GM19438 (cell line): ENCODE measurements around the gene LMO7.
"Not testable (repeated sequence)": the region's sequence is repeated elsewhere in the genome, so short reads cannot be mapped to it uniquely, and the experiment has no call there.

ENCODE experiments used
- ATAC-seq: cut with Tn5 transposase; IDR thresholded peaks from one replicate; pipeline ENCODE4 v1.9.1; 2021; ENCODE audit warnings: low read depth; ENCODE audit not compliant: unreplicated experiment

Gene LMO7

GRCh38 chr13:75694722-75695121, 58.6 kb downstream of the LMO7 start:
- ATAC-seq, result no peak

- not testable (repeated sequence) for ATAC-seq
Observed at GRCh38 chr13:75695908-75696307, 59.8 kb downstream of the LMO7 start.

- ATAC-seq, result no peak
Observed at GRCh38 chr13:75699062-75699461, 62.9 kb downstream of the LMO7 start.

GRCh38 chr13:75699717-75700116, 63.6 kb downstream of the LMO7 start:
- ATAC-seq, result not testable (repeated sequence)

- no peak for ATAC-seq
Observed at GRCh38 chr13:75700552-75700951, 64.4 kb downstream of the LMO7 start.

- ATAC-seq, result no peak
Observed at GRCh38 chr13:75702476-75702875, 66.3 kb downstream of the LMO7 start.

- no peak for ATAC-seq
Observed at GRCh38 chr13:75703769-75704168, 67.6 kb downstream of the LMO7 start.

GRCh38 chr13:75704194-75704926, 68.2 kb downstream of the LMO7 start:
- ATAC-seq, result no peak

- ATAC-seq, result no peak
Observed at GRCh38 chr13:75704927-75705288, 68.8 kb downstream of the LMO7 start.

- no peak for ATAC-seq
Observed at GRCh38 chr13:75705395-75705794, 69.3 kb downstream of the LMO7 start.

GRCh38 chr13:75705908-75706307, 69.8 kb downstream of the LMO7 start:
- no peak for ATAC-seq

- ATAC-seq, result no peak
Observed at GRCh38 chr13:75713852-75714251, 77.7 kb downstream of the LMO7 start.

GRCh38 chr13:75715601-75716523, 79.7 kb downstream of the LMO7 start:
- peak; percentile 95 for ATAC-seq

GRCh38 chr13:75717525-75717924, 81.4 kb downstream of the LMO7 start:
- ATAC-seq, result no peak

GRCh38 chr13:75721307-75721706, 85.2 kb downstream of the LMO7 start:
- no peak for ATAC-seq

- ATAC-seq, result no peak
Observed at GRCh38 chr13:75723901-75724300, 87.8 kb downstream of the LMO7 start.

GRCh38 chr13:75724752-75725517, 88.8 kb downstream of the LMO7 start:
- ATAC-seq, result no peak

- no peak for ATAC-seq
Observed at GRCh38 chr13:75725736-75726135, 89.6 kb downstream of the LMO7 start.

- no peak for ATAC-seq
Observed at GRCh38 chr13:75726306-75726705, 90.2 kb downstream of the LMO7 start.

- ATAC-seq, result not testable (repeated sequence)
Observed at GRCh38 chr13:75733113-75733512, 97.0 kb downstream of the LMO7 start.

- no peak for ATAC-seq
Observed at GRCh38 chr13:75736173-75736572, 100.0 kb downstream of the LMO7 start.
